Kidney epithelial cell (primary cell): Measurements from ENCODE around the gene NEB. TPM values are rescaled to one million over a fixed set of nuclear protein-coding genes. Genes with fewer than 3 reads are reported as not detected.

ENCODE experiments used
- DNase-seq: peaks from one replicate; pipeline ENCODE4 v3.0.0-alpha.2; 2010; ENCODE audit warnings: low read depth
- H3K27me3 ChIP-seq: 2 replicates; pipeline ENCODE4 v1.6.0; 2011; ENCODE audit warnings: low read length; ENCODE audit not compliant: control insufficient read depth, insufficient read depth
- H3K36me3 ChIP-seq: 2 replicates; pipeline ENCODE4 v1.5.1; 2011; ENCODE audit warnings: low read length; ENCODE audit not compliant: control insufficient read depth, insufficient read depth
- H3K4me3 ChIP-seq: 2 replicates; pipeline ENCODE4 v1.5.1; 2011; ENCODE audit warnings: low read depth, mild to moderate bottlenecking, control low read depth, low read length
- total RNA-seq: library from RNA; depleted of rRNA; stranded (reverse); fragments of >200 nt; gene quantifications from 2 replicates; pipeline ENCODE4 v1.2.3, GENCODE V29; 2015
- TF ChIP-seq, protein P1 (sequence below): IDR thresholded peaks from 2 replicates; pipeline ENCODE4 v1.5.1; 2011; ENCODE audit warnings: mild to moderate bottlenecking, moderate library complexity, low read length, control low read depth, inconsistent platforms; ENCODE audit not compliant: insufficient read depth, poor library complexity, severe bottlenecking

Gene NEB
- total RNA-seq, 1 donor from 2014 or later: 0.38 TPM

DNA sequence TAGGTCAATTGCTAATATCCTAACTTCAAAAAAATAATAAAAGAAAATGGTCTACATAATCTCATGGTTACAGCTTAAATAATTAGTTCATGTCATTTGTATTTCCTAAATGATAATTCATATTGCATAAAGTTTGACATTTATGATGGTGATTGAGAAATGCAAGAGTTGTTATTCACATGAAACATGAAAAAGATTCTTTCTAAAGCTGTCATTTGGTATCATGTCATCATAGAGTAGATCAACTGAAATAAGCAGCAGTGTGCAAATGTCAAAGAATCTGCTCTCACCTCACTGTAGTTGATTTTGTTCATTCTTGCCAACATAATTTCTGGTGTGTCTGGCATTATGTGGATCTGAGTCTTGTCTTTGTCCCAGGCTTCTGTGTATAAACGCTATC is 95.3 kb downstream of the NEB start:
- DNase-seq: no peak
- no peaks in the 10 kb centered on the region for H3K27me3 ChIP-seq
- no peak overlapping the region for H3K4me3 ChIP-seq
- TF ChIP-seq, protein P1, sequence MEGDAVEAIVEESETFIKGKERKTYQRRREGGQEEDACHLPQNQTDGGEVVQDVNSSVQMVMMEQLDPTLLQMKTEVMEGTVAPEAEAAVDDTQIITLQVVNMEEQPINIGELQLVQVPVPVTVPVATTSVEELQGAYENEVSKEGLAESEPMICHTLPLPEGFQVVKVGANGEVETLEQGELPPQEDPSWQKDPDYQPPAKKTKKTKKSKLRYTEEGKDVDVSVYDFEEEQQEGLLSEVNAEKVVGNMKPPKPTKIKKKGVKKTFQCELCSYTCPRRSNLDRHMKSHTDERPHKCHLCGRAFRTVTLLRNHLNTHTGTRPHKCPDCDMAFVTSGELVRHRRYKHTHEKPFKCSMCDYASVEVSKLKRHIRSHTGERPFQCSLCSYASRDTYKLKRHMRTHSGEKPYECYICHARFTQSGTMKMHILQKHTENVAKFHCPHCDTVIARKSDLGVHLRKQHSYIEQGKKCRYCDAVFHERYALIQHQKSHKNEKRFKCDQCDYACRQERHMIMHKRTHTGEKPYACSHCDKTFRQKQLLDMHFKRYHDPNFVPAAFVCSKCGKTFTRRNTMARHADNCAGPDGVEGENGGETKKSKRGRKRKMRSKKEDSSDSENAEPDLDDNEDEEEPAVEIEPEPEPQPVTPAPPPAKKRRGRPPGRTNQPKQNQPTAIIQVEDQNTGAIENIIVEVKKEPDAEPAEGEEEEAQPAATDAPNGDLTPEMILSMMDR: no peak
- H3K36me3 ChIP-seq: no peaks in the 10 kb centered on the region

DNA sequence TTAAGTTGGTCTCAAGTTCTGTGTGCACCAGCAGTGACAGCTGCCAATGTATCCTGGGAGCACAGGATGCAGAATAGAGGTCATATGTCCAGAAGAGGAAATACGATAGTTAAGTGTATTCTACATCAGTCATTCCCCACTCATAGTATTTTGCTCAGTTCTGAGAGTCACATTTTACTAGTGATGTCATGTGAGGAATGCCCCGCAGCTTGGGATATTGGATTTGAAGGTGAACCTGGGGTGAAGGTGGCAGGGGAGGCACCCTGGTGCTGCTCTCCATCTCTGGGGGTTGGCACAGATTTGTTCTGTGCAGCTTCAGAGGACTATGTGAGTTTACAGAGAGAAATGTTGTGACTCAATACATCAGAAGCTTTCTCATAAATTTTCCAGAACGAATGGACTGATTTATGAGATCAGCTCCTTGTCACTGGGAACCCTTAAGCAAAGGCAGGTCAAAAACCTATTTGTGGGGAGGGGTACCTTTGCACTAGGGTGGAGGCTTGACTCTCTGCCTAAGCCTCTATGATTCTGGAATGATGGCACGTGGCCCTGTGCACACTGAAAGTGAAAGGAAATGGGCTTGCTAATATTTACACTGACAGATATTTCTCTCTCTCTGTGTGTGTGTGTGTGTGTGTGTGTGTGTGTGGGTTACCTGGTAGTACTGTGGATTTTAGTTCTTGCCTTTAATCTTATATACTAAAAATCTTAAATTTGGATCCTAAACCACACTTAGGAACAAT is 95.9 kb downstream of the NEB start:
- no peaks in the 10 kb centered on the region for H3K27me3 ChIP-seq
- TF ChIP-seq, protein P1: no peak
- H3K4me3 ChIP-seq: no peak overlapping the region
- H3K36me3 ChIP-seq: no peaks in the 10 kb centered on the region
- DNase-seq: no peak

DNA sequence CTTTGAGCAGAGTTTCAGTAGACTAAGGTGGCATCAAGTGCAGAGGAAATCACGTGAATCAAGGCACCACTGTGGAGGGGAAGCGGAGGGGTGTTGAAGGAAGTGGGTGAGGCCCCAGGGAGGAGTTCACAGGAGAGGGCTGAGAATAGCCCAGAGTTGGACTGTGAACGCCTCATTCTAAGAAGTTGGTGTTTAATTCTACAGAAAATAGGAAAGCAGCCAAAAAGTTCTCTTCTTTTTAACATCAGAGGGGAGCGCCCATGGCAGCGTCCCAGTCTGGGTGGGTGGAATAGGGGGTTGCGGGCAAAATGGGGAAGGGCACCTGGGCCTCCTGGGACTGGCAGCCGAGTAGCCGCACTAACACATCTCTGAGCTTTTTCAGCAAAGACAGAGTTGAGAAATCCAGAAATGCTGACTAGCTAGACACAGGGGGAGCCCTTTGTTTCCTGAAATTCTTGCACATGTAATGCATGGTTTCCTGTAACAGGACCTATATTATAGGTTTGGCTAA is 97.0 kb downstream of the NEB start:
- Histone ChIP-seq H3K4me3 (no peak overlapping the region), H3K27me3 (no peaks in the 10 kb centered on the region), H3K36me3 (no peaks in the 10 kb centered on the region)
- TF ChIP-seq, protein P1: no peak
- DNase-seq: no peak

DNA sequence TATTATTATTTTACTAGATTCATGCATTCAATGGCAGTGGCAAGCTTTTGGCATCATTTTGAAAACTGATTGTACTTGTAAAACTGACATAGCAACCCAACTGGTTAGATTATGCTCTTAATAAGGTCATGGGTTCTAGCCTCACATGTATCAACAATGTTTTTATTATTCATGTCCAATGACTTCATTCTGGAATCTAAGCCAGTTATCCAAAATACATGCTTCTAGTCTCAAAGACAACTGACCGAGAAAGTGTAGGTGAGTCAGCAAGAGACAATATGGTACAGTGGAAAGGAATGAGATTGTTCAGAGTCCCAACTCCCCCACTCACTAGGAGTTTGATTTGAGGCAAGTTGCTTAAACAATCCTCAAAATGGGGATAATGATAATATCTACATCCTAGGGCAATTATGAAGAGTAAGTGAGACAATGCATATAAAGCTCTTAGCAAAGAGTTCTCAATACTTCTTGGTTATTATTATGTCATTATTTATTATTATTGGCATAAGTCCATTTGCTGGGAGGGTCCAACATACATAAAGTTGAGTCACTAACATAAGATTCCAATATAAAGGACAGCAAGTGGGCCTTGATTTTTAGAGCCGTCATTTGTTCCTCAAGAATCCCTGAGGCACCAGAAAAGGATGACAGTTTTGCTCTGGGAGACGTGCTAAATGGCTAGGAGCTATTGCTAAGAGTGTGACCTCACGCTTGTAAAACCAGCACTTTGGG is 99.4 kb downstream of the NEB start:
- no peak for DNase-seq
- no peaks in the 10 kb centered on the region for H3K27me3 ChIP-seq
- TF ChIP-seq, protein P1: no peak
- no peak overlapping the region for H3K4me3 ChIP-seq
- no peaks in the 10 kb centered on the region for H3K36me3 ChIP-seq

DNA sequence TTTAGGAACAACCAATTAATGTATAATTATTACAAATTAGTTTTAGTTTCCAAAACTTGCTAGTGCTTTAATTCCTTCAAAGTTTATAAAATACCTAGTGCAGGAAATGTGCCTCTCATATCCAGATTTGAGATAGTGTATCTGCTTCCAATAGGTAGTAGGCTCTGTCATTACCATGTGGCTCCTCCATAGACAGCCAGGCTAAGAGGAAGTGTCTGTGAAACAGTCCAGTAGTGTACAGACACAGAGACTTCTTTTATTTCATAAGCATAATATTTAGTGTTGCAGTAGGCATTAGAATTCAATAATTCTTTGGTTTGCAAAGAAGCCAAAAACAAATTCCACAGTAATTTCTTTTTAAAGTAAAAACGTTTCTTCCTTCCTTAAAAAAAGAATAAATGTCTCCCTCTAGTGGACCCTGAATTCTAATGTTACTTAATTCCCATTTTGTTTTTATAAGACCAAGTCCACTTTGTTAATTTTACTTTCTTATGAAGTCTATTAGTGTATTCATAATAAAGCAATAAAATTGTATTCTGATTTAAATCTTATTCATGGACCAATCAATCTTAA is 101.2 kb downstream of the NEB start:
- TF ChIP-seq, protein P1: no peak
- no peak for DNase-seq
- no peaks in the 10 kb centered on the region for H3K36me3 ChIP-seq

More for the DNA sequence above, 101.2 kb downstream of the NEB start:
- Histone ChIP-seq H3K27me3 (no peaks in the 10 kb centered on the region), H3K4me3 (no peak overlapping the region)
